C1 segment of cervical spinal cord (tissue), 14 donors: ENCODE measurements around the gene ZP2.
A peak's percentile ranks its signal among the peaks of the same experiment; 100 is the strongest.
"Not testable (repeated sequence)": the region's sequence is repeated elsewhere in the genome, so short reads cannot be mapped to it uniquely, and the experiment has no call there.

Source experiments
- DNase-seq, 14 donors: peaks; one replicate each; lab custom pipeline; 2025; lab: John Stamatoyannopoulos, UW

The ZP2 gene

DNA sequence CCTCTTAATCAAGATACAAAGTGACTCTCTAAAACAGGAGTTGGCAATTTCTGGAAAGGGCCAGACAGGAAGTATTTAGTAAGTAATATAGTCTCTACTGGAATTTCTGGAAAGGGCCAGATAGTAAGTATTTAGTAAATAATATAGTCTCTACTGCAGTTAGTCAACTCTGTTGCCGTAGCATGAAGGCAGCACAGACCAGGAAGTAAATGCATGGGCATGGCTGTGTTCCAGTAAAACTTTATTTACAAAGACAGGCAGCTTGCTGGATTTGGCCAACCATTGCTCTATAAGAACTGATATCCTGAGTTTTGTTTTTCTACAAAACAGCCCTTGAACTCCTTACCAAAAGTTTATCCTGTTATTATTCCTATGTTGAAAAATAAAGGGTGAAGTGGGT, 36.0 kb downstream of the ZP2 start:
- no peak for DNase-seq

DNA sequence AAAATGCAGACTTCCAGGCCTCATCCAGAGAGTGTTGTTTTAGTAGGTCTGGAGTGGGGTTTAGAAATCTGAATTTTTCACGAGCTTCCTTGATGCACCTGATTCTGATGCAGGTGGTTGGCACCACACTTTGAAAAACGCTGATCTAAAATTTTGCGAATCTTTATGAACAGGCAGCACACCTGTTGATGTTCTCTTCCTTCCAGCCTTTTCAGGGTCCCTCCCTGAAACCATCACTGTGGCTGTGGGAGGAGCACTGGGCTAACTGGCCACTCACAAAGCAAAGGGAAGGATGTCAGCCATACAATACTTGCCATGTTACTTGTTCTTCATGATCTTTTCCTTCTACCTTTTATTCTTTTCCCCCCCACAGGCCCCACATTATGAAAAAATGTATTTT, 38.7 kb downstream of the ZP2 start:
- no peak for DNase-seq

DNA sequence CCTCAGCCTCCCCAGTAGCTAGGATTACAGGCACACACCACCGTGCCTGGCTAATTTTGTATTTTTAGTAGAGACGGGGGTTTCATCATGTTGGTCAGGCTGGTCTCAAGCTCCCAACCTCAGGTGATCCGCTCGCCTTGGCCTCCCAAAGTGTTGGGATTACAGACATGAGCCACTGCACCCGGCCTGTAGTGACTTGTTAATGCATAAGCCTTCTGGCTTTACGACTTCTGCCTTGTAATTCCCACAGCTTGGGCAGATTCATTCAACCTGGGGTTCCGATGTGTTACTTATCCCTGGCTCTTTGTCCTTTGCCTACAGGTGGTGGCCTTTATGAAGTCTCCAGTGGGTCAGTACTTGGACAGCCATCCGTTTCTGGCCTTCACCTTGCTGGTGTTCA, 41.3 kb downstream of the ZP2 start:
- not testable (repeated sequence) for DNase-seq

DNA sequence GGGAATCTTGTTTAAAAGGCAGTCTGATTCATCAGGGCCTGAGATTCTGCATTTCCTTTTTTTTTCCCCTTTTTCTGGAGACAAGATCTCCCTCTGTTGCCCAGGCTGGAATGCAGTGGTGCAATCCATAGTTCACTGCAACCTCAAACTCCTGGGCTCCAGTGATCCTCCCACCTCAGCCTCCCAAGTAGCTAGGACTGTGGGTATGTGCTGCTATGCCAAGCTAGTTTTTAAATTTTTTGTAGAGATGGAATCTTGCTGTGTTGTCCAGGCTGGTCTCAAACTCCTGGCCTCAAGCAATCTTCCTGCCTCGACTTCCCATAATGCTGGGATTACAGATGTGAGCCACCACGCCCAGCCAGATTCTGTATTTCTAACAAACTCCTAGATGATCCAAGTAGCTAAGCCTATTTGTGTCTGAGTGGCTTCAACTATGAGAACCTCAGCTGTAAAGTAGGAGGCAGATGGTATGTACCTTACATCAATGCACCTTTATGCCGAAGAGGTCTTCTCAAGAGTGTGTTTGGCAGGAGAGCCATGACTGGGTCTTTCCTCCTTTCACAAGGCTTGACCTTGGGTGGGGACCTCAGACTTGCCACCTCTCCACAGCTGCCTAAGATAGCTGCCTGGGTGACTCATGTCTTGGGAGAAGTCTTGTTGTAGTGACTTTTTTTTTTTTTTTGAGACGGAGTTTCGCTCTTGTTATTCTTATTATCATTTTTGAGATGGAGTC, 42.0 kb downstream of the ZP2 start:
- no peak for DNase-seq

DNA sequence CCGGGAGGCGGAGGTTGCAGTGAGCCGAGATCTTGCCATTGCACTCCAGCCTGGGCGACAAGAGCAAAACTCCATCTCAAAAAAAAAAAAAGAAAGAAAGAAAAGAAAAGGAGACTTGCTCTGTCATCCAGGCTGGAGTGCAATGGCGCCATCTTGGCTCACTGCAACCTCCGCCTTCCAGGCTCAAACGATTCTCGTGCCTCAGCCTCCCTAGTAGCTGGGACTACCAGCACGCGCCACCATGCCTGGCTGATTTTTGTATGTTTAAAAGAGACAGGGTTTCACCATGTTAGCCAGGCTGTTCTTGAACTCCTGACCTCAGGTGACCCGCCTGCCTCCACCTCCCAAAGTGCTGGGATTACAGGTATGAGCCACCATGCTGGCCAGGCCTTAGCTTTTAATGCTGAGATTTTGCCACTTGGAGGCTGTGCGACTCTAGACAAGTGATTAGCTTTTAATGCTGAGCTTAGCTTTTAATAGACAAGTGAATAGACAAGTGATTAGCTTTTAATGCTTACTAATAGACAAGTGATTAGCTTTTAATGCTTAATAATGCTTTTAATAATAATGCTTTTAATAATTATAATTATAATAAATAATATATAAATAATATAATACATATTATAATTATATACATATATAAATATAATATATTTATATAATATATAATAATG, 43.3 kb downstream of the ZP2 start:
- DNase-seq: no peak

DNA sequence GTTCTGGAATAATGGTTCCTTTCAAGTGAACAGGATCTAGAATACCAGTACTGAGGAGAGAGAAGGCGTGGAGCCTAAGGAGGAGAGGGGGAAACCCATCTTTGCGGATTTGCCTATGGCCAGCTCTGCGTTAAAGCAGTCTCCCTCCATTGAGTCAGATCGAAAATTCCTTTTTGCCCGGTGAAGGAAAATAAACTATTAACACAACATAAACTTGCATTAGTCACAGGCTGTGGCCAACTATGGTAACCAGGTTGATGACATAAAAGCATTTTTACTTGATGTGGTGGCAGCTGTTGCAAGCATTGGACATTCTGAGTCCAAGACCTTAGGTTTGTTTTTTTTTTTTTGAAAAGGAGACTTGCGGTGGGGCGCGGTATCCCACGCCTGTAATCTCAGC, 44.0 kb downstream of the ZP2 start:
- no peak for DNase-seq

DNA sequence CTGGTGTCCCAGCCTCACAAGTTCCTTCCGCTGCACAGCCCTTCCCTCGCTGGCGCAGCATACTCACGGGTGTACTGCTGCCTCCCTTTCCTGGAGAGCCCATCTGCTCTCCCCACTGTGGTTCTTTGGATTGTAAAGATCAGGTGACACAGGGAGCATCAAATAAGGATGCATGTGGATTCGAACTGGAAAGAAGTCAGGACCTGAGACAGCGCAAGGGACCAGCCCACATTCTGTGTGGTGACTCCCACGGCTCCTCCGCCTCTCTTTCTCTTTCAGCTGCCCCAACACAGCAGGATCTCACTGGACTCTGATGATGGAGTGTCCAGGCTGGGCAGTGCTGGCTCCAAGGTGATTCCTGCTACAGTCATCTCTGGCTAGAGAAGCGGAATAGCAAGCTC, 44.8 kb downstream of the ZP2 start:
- DNase-seq: peak in 2 of 14 donors; percentile 13 to 96

DNA sequence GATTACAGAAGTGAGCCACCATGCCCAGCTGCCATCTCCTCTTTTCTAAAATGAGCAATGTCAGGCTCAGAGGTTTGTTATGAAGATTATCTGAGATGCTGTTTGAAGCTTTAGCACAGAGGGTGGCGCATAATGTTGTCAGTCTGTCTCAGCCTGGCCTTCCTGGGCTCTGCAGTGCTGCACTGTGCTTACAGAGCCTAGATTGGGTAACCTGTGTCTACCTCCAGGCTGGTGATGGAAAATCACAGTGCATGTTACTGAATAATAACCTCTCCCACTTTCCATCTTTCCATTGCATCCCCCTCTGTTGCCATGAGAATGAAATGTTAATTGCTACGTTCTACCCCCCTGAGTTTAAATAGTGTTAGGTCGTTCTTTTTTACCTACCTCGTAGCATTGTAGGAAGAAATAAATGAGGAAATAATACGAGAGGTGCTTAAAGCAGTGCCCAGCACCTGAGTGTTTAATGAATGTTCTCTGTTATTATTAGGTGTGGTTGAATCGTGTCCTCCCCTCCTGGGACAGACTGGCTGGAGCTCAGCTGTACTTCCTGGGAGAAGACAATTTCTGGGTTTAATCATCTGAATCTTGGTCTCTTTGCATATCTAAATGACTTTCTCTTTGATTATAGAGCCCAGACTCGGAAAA, 46.7 kb downstream of the ZP2 start:
- DNase-seq: no peak

DNA sequence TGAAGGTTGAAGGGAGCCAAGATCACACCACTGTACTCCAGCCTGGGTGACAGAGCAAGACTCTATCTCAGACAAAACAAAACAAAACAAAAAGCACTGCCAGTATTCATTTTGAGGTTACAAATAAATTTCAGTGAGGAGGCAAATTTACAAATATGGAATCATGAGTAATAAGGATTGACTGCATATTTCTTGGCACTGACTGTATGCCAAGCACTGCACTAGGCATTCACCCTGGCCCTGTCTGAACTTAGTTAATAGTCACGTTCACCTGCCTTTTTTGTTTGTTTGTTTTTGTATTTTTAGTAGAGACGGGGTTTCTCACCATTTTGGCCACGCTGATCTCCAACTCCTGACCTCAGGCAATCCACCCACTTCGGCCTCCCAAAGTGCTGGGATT, 47.8 kb downstream of the ZP2 start:
- DNase-seq: no peak

DNA sequence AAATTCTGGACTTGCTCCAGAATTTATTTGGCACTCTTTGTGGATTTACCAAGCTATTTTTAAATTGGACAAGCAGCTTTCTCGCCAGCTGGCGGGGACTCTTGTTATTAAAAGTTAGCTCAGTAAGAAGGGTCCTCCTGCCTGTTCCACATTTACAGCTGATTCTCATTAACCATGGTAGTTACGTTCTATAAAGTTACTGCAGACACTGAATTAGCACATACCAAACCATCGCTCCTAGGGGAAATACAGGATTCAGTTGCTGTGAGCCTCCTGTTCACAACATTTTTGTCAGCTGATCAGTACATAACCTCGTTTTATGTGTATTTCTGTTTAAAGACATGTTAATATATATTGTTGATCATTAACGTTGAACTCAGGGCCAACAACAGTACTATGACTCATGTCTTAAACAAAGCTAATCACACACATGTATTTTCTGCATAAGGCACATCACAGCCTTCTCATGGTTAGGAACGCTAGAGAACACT, 48.7 kb downstream of the ZP2 start:
- DNase-seq: peak in 1 of 14 donors; percentile 84

DNA sequence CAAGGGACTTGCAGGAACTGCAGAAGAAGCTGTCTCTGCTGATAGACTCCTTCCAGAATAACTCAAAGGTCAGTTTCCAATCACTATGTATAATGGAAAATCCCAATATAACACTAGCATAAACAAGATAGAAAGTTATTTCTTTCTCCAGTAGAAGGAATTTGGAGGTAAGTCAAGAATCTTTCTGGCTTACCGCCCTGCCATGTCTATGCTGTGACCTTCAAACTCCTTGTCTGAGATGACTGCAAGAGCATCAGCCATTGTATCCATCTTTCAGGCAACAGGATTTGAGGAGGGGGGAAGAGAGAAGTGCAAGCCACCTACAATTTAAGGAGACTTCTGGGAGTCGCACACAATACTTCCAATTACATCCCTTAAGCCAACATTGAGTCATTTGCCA, 50.2 kb downstream of the ZP2 start:
- peak in 1 of 14 donors; percentile 48 for DNase-seq

DNA sequence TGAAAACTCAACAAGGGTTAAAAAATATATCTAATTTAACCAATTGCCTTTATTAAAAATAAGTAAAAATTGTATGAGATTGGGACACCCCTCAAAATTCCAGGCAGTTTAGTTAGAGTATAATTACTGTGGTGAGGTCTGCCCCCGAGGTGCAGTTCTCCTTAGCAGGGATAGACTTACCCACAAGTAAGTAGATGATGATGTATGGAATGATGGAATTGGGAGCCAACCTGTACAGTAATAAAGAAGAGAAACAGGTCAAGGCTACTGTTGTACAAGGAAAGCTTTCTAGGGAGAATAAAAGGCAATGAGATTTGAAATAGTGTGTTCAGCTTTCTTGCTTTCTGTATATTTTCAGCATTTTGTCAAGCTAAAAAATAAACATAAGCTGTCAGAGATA, 51.1 kb downstream of the ZP2 start:
- peak in 1 of 14 donors; percentile 34 for DNase-seq

DNA sequence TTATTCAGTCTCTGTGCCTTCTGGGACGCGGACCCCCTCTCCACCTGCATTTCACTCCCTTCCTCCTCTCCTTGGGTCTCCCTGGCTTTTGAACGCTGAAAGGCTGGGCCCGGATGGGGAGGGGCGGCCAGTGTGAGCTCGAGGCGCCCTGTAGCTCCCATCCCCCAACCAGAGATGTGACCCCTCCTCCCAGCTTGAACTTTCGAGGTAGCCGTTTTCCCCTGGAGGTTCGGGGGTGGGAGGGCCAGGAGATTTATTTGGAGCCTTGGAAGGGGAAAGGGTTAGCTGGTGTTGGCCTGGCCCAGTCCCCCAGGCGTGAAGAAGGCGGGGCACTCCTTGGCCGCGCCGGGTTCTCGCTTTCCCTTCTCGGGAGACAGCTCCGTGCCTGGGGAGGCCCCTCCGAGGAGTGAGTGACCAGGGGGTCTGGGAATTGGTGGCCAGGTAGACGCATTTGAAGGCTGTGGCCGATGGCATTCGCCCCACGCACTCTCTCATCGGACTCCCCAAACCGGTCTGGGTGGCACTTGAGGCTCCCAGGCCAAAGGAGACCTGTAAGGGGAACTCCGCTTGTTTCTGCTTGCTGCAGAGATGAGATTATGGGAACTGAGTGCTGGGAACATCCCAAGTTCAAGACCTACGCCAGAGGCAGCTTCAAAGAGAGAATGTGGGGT, 52.0 kb downstream of the ZP2 start:
- DNase-seq: peak in 5 of 14 donors; percentile 9 to 65 (median 18)

DNA sequence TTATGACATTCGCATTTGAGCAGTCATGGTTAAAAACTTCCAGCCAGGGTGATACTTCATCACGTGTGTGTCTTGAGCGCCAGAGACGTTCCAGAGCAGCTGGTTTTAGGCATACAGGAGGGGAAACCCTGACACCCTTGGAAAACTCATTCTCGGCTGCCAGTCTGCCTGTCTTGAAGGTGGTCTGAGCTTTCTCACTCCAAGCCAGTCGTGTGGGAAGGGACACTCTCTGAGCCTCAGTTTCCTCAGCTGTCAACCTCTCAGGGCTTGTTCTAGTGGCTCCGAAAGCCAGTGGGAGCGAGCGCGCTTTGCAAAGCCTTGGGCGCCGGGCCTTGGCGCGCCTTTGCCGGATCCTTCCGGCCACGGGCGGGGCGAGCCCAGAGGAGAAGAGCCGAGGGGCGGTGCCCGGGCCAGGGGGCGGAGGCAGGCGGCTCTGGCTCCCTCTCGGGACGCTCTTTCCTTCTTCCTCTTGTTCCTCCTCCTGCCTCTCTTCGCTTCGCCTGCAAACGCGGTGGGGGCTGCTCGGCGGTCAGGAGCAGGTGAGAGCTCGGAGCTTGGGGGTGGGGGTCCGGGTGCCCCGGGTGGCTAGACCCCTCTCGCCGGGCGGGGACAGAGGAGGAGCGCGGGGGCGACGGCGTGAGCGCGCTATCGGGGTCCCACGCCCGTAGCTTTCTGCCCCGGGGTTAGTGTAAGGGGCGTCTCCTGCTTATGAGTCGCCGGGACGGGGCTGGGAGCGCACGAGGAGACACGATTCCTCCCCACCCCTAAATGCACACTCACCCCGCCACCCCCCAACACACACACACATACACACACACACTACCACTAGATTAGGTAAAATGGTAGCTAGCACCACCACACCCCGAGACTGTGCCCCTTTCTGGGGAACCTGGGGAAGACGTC, 52.9 kb downstream of the ZP2 start, which contains the start of gene LDAF1:
Gene LDAF1 (plus strand): TSS at position 467 of the 903 bp plus-strand sequence. CDS start 2,509 bp downstream, outside the sequence.
- DNase-seq: peak in 10 of 14 donors; percentile 4 to 83 (median 31)

DNA sequence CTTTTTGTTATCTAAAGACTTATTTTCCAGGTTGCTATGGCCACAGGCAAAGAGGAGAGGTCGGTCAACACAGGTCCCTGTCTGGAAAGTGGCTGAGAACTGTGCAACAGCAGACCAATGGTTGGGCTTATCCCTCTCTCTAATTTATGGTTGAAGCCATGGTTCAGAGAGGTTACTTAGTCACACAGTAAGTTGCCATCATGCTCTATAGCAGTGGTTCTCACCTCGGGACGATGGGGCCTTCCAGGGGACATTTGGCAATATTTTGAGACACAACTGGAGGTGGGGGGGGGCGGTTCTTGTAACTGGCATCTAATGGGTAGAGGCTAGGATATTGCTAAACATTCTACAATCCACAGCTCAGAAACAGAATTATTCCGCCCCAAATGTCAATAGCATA, 53.7 kb downstream of the ZP2 start:
- DNase-seq: no peak

DNA sequence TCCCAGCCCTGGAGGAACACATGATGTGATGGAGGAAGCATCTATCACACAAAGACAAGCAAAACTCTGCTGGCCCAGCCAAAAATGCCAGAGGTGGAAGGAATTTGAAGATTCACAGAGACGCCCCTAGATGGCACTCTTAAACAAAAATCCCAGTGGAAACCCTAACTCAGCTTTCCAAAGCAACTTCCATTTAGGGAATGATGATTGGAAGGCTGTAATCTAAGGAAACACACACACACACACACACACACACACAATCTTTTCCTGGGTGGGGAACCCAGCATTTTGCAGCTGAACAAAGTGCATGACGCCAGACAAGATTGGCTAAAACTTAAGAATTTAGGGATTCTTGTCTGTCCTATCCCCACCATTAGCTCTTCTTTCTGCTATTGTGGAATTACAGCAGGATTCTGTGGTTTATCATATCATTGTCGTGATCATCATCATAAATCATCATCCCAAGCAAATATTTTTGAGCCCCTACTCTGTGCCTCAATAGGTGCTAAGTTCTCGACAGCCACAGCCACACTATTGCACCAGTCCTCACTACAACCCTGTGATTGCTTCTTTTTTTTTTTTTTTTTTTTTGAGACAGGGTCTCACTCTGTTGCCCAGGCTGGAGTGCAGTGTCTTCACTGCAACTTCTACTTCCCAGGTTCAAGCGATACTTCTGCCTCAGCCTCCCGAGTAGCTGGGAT, 54.5 kb downstream of the ZP2 start:
- peak in 6 of 14 donors; percentile 1 to 70 (median 7) for DNase-seq

DNA sequence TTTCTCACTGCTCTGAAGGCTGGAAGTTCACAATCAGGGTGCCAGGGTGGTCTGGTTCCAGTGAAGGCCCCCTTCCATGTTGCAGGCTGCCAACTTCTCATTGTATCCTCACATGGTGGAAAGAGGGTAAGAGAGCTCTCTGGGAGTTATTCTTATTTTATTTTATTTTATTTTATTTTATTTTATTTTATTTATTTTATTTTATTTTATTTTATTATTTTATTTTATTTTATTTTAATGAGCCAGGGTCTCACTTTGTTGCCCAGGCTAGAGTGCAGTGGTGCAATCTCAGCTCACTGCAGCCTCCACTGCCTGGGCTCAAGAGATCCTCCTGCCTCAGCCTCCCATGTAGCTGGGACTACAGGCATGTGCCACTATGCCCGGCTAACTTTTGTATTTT, 55.4 kb downstream of the ZP2 start:
- DNase-seq: not testable (repeated sequence)

DNA sequence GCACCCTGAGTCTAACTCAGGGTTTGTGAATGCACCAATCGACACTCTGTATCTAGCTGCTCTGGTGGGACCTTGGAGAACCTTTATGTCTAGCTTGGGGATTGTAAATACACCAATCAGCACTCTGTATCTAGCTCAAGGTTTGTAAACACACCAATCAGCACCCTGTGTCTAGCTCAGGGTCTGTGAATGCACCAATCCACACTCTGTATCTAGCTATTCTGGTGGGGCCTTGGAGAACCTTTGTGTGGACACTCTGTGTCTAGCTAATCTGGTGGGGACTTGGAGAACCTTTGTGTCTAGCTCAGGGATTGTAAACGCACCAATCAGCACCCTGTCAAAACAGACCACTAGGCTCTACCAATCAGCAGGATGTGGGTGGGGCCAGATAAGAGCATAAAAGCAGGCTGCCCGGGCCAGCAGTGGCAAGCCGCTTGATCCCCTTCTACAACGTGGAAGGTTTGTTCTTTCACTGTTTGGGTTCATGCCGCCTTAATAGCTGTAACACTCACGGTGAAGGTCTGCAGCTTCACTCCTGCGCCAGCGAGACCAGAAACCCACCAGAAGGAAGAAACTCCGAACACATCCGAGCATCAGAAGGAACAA, 58.1 kb downstream of the ZP2 start:
- DNase-seq: not testable (repeated sequence)

DNA sequence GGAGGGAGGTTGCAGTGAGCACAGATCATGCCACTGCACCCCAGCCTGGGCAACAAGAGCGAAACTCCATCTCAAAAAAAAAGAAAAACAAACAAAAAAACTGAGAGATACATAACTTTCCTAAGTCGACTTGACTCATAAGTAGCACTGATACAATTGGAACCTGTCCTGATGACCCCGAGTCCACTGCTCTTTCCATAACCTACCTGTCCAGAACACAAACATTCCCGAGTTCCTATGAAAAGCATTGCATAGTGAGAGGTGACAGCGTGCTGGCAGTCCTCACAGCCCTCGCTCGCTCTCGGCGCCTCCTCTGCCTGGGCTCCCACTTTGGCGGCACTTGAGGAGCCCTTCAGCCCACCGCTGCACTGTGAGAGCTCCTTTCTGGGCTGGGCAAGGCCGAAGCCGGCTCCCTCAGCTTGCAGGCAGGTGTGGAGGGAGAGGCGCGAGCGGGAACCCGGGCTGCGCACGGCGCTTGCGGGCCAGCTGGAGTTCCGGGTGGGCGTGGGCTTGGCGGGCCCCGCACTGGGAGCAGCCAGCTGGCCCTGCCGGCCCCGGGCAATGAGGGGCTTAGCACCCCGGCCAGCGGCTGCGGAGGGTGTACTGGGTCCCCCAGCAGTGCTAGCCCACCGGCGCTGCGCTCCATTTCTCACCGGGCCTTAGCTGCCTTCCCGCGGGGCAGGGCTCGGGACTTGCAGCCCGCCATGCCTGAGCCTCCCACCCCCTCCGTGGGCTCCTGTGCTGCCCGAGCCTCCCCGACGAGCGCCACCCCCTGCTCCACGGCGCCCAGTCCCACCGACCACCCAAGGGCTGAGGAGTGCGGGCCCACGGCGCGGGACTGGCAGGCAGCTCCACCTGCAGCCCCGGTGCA, 59.0 kb downstream of the ZP2 start:
- not testable (repeated sequence) for DNase-seq
